A673 (cell line): ENCODE results near the gene GALM.

Experiments used
- CTCF ChIP-seq: fragments of 300-800, 200-600 bp; sonication (generic); conservative IDR thresholded peaks from 2 replicates; pipeline ENCODE4 v1.5.1; 2017; ENCODE audit warnings: low read depth, mild to moderate bottlenecking, antibody characterized with exemption, low read length, moderate library complexity, mixed read lengths
- EZH2 ChIP-seq: fragments of 200-600 bp; sonication (generic); IDR thresholded peaks from 2 replicates; pipeline ENCODE4 v1.6.1; 2017; ENCODE audit warnings: borderline replicate concordance, low read depth, mild to moderate bottlenecking, mixed read lengths, antibody characterized with exemption, low read length; ENCODE audit not compliant: poor library complexity, severe bottlenecking

GRCh38 chr2:38643021-38643671 is 22.8 kb upstream of the GALM start:
- TF ChIP-seq CTCF (no peak), EZH2 (no peak)
